Stomach (tissue), 9 donors: ENCODE data around the gene ARHGEF37. TPM values are rescaled to one million over a fixed set of nuclear protein-coding genes. Genes with fewer than 3 reads are reported as not detected.

Experiments used
- DNase-seq, 2 donors: peaks; one replicate each; pipeline versions ENCODE4 v3.0.0 to v3.0.0-alpha.2; 2013 to 2019
- H3K27ac ChIP-seq, 5 donors: fragments of 200-600 bp in 4 of 5; sonication (generic) in 4 of 5; one replicate each; pipeline ENCODE4 v1.5.1; 2013 to 2019; ENCODE audit warnings: mild to moderate bottlenecking in 1 of 5, moderate library complexity in 1 of 5
- H3K27me3 ChIP-seq, 3 donors: fragments of 200-600 bp; sonication (generic); one replicate each; pipeline ENCODE4 v1.5.1; 2017 to 2019; ENCODE audit warnings: mixed run types in 1 of 3
- H3K36me3 ChIP-seq, 4 donors: fragments of 200-600 bp; sonication (generic); 1 replicate in 3 of 4; 2 replicates in 1 of 4; pipeline ENCODE4 v1.5.1; 2016 to 2019
- H3K4me1 ChIP-seq, 4 donors: fragments of 200-600 bp; sonication (generic); one replicate each; pipeline ENCODE4 v1.5.1; 2016 to 2019
- H3K4me3 ChIP-seq, 4 donors: fragments of 200-600 bp; sonication (generic) in 3 of 4; one replicate each; pipeline ENCODE4 v1.5.1; 2016 to 2019; ENCODE audit warnings: mild to moderate bottlenecking in 1 of 4
- H3K9me3 ChIP-seq, 4 donors: fragments of 200-600 bp; sonication (generic); one replicate each; pipeline ENCODE4 v1.5.1; 2016 to 2019
- EP300 ChIP-seq: sonication (generic); formaldehyde crosslinking; IDR thresholded peaks from one replicate; pipeline ENCODE4 v1.6.1; 2017; ENCODE audit warnings: antibody characterized with exemption
- POLR2A ChIP-seq, 4 donors: fragments of 450-650 bp; IDR thresholded peaks; one replicate each; pipeline ENCODE4 v1.6.1; 2016; ENCODE audit warnings: antibody characterized with exemption in 4 of 4, control low read depth in 2 of 4, mild to moderate bottlenecking in 1 of 4, moderate library complexity in 1 of 4
- POLR2AphosphoS5 ChIP-seq, 3 donors: sonication (generic); formaldehyde crosslinking; IDR thresholded peaks; one replicate each; pipeline ENCODE4 v1.6.1; 2016; ENCODE audit warnings: antibody characterized with exemption in 3 of 3
- WGBS, 5 donors: extraction: QIAGEN DNeasy Blood & Tissue Kit in 3 of 5; methylation state at CpG; one replicate each; pipeline versions ENCODE4 v1.1.5 to v1.1.7; 2013 to 2018; 5-methylcytosine and 5-hydroxymethylcytosine counted together
- intact Hi-C: fragments of 100-400 bp; cut with DNase I; formaldehyde crosslinking; loops from one replicate; pipeline ENCODE4 v1.15.1; 2023; ENCODE audit warnings: low total_unique reads
- polyA plus RNA-seq, 3 donors: library from polyadenylated mRNA; stranded (reverse); fragments of 200-250 nt; gene quantifications; one replicate each; pipeline ENCODE4 v1.2.3, GENCODE V29; 2013
- total RNA-seq, 5 donors: library from RNA; depleted of rRNA; stranded (reverse); fragments of >200 nt; gene quantifications; one replicate each; pipeline versions ENCODE4 v1.1.0 to v1.2.3, GENCODE V29; 2014 to 2016
- TF ChIP-seq, protein P1 (sequence below), 7 experiments: fragments of 450-650 bp in 4 of 7; fragments of 200-600 bp in 3 of 7; sonication (generic) in 3 of 7; IDR thresholded peaks; one replicate each; pipeline ENCODE4 v1.5.1; 2016 to 2019; ENCODE audit warnings: antibody characterized with exemption in 7 of 7, control low read depth in 2 of 7, mild to moderate bottlenecking in 1 of 7
- donor health status: healthy with polysubstance abuse.
- donor health status: Bipolar disorder and iron deficiency.
- donor health status: healthy.

ARHGEF37 gene
- total and polyA plus RNA-seq, 8 donors = 8.0 to 64.2 (median 21.9) TPM

DNA sequence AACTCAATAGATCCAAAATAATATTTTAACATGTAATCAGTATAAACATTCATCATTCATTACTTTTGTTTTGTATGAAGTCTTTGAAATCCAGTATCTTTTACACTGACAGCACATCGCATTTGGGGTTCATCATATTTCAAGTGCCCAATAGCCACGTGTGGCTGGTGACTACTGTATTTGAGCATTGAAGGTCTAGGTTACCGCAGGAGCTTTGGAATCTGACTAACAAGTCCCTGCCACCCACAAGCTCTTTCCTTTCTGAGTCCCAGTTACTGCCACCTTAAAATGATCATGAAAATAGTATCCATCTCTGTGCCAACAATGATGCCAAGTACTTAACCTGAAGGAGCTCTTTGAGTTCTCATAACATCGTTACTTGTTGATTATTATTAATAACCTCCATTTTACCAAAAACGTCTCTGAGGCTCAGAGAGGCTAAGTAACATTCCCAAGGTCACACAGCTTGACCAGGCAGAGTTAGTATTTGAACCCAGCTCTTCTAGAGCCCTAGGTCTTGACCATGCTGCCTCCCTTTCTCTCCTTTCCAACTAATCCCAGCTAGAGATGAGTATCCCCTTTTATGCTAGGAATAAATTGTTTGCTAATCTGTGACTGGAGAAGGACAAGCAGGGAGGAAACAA is 24.2 kb downstream of the ARHGEF37 start:
- no peaks in the 10 kb centered on the region for H3K9me3 ChIP-seq
- no peak for TF ChIP-seq POLR2AphosphoS5 (IDR thresholded peaks at IDR 0.05)
- TF ChIP-seq, protein P1, sequence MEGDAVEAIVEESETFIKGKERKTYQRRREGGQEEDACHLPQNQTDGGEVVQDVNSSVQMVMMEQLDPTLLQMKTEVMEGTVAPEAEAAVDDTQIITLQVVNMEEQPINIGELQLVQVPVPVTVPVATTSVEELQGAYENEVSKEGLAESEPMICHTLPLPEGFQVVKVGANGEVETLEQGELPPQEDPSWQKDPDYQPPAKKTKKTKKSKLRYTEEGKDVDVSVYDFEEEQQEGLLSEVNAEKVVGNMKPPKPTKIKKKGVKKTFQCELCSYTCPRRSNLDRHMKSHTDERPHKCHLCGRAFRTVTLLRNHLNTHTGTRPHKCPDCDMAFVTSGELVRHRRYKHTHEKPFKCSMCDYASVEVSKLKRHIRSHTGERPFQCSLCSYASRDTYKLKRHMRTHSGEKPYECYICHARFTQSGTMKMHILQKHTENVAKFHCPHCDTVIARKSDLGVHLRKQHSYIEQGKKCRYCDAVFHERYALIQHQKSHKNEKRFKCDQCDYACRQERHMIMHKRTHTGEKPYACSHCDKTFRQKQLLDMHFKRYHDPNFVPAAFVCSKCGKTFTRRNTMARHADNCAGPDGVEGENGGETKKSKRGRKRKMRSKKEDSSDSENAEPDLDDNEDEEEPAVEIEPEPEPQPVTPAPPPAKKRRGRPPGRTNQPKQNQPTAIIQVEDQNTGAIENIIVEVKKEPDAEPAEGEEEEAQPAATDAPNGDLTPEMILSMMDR (IDR thresholded peaks at IDR 0.05) = no peak
- TF ChIP-seq EP300 = no peak
- TF ChIP-seq POLR2A (IDR thresholded peaks at IDR 0.05) = no peak
- no peak for DNase-seq
- WGBS, 5 donors = 80 to 85% (median 83%) methylated on average over 5 of the region's 5 CpGs
- no peaks in the 10 kb centered on the region for H3K27me3 ChIP-seq
- peaks cover 22 to 57% (median 31%) of the 10 kb centered on the region in 4 donors for H3K4me1 ChIP-seq
- H3K27ac ChIP-seq = peak overlapping the region; percentile 16 to 72 (median 35)
- H3K4me3 ChIP-seq = no peak overlapping the region
- peaks cover 35 to 83% (median 77%) of the 10 kb centered on the region in 4 donors for H3K36me3 ChIP-seq
- intact Hi-C loops = no loop called here

DNA sequence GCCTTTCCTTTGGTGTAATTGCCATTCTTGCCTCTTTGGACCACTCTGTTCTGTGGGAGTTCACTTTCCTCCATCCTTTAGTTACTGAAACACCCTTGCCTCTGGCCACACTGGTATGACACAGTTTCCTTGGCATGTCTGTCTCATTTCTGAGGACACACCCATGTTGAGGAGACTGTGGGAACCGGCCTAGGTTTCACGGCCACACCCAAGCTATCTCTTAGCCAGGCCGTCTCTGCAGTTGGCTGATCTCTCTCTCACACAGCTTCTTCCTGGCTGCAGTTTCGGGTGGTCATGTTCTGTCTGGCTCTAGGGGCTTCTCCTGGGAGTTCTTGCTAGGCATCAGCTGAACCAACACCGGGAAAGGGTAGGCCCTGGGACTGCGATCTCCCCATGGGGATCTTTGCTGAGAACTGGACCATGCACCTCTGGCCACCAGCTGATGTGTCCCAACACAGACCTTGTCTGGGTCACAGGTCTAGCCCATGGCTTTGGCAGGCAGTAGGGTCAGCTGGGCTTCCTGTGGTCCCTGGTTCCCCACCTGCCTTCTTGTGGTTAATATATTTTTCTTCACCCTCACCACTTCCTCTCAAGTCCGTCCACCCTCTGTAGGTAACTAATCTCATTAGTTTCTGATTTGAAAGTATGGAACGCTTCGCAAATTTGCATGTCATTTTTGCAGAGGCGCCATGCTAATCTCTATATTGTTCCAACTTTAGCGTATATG is 24.9 kb downstream of the ARHGEF37 start:
- intact Hi-C loops = no loop called here
- peak; percentile 49 to 75 for DNase-seq
- H3K27ac ChIP-seq = peak overlapping the region; percentile 26 to 72 (median 35)

DNA sequence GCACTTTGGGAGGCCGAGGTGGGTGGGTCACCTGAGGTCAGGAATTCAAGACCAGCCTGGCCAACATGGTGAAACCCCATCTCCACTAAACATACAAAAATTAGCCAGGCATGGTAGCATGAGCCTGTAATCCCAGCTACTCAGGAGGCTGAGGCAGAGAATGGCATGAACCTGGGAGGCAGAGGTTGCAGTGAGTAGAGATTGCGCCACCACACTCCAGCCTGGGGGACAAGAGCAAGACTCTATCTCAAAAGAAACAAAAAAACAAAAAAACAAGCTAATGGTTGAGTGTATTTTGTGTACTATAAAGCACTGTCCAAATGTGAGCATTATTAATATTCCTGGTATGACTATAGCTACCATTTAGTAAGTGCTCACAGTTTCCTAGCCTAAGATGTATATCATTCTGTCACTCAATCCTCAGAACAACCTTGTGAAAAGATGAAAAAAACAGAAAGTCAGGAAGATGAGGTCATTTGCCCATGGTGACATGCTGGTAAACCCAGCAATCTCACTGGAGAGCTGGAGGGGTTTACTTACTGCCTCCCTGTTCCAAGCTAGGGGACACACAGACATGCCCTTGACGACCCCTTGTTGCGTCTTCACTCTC is 27.7 kb downstream of the ARHGEF37 start:
- Histone ChIP-seq H3K36me3 (peaks cover 29 to 77% (median 65%) of the 10 kb centered on the region in 4 donors), H3K4me3 (no peak overlapping the region), H3K9me3 (no peaks in the 10 kb centered on the region), H3K27ac (peak overlapping the region in 4 of 5 donors; percentile 31 to 72 (median 58)), H3K27me3 (no peaks in the 10 kb centered on the region), H3K4me1 (peaks cover 24 to 84% (median 45%) of the 10 kb centered on the region in 4 donors)
- intact Hi-C loops = no loop called here
- no peak for DNase-seq
- TF ChIP-seq EP300 = no peak
- TF ChIP-seq, protein P1 (IDR thresholded peaks at IDR 0.05) = no peak
- TF ChIP-seq POLR2AphosphoS5 (IDR thresholded peaks at IDR 0.05) = no peak
- TF ChIP-seq POLR2A (IDR thresholded peaks at IDR 0.05) = no peak
- 80 to 94% (median 84%) methylated on average over 4 of the region's 4 CpGs for WGBS, 5 donors

More for the DNA sequence above, 24.9 kb downstream of the ARHGEF37 start:
- Histone ChIP-seq H3K27me3 (no peaks in the 10 kb centered on the region), H3K4me3 (no peak overlapping the region), H3K9me3 (no peaks in the 10 kb centered on the region), H3K4me1 (peaks cover 22 to 64% (median 35%) of the 10 kb centered on the region in 4 donors), H3K36me3 (peaks cover 37 to 83% (median 77%) of the 10 kb centered on the region in 4 donors)
- 63 to 68% (median 65%) methylated on average over 9 to 11 of the region's 11 CpGs for WGBS, 5 donors
- TF ChIP-seq POLR2AphosphoS5 (IDR thresholded peaks at IDR 0.05) (peak in 1 of 3 donors; percentile 57), EP300 (no peak)

DNA sequence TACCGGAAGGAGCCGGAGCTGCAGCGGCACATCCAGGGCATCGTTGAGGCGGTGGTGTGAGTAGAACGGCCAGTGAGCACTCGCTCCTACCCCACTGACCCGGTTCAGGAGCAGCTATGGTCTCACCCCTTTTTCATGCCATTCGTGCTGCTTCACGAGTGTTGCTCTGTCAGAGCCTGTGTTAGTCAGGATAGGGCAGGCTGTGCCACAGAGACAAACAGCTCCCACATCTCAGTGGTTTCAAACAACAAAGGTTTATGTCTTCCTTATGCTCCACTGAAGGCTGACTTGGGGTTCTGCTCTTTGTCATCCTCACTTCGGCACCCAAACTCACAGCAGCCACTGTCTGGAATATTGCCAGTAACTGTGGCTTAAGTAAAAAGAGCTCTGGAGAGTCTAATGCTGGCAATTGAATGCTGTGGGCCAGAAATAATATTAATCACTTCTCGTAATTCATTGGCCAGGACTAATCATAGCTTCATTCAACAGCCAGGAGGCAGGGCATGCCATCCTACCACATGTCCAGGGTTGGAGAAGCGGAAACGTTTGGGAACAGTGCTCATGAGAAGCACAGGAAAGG is 28.4 kb downstream of the ARHGEF37 start:
- Histone ChIP-seq H3K4me3 (no peak overlapping the region), H3K36me3 (peaks cover 27 to 79% (median 67%) of the 10 kb centered on the region in 4 donors), H3K4me1 (peaks cover 17 to 81% (median 44%) of the 10 kb centered on the region in 4 donors), H3K27ac (peak overlapping the region in 1 of 5 donors; percentile 6), H3K27me3 (no peaks in the 10 kb centered on the region), H3K9me3 (no peaks in the 10 kb centered on the region)
- no peak for DNase-seq
- TF ChIP-seq POLR2AphosphoS5 (IDR thresholded peaks at IDR 0.05) (no peak), EP300 (no peak), POLR2A (IDR thresholded peaks at IDR 0.05) (no peak)
- TF ChIP-seq, protein P1 (IDR thresholded peaks at IDR 0.05) = no peak
- 86 to 93% (median 88%) methylated on average over 14 of the region's 14 CpGs for WGBS, 5 donors
- intact Hi-C loops = no loop called here
